Midbrain (tissue), 1 donor: ENCODE results near the gene MRPL28.
A peak's percentile ranks its signal among the peaks of the same experiment; 100 is the strongest.
"Not testable (repeated sequence)": the region's sequence is repeated elsewhere in the genome, so short reads cannot be mapped to it uniquely, and the experiment has no call there.

Source experiments
- DNase-seq: peaks from one replicate; lab custom pipeline; 2025; lab: John Stamatoyannopoulos, UW

MRPL28 gene

GRCh38 chr16:370443-370842 is at the start of gene MRPL28:
Gene MRPL28, minus strand, starts transcription at chr16:370538. Its CDS starts 320 bp downstream, at chr16:370218.
- DNase-seq, result peak; percentile 95

- DNase-seq, result not testable (repeated sequence)
Measured at GRCh38 chr16:415170-415498, 44.8 kb upstream of the MRPL28 start.

GRCh38 chr16:414395-415169 is 44.2 kb upstream of the MRPL28 start:
- DNase-seq, result no peak

GRCh38 chr16:411576-412265 is 41.4 kb upstream of the MRPL28 start:
- DNase-seq, result no peak

- DNase-seq, result no peak
Measured at GRCh38 chr16:410516-411178, 40.3 kb upstream of the MRPL28 start.

- no peak for DNase-seq
Measured at GRCh38 chr16:407253-407652, 36.9 kb upstream of the MRPL28 start.

- DNase-seq, result no peak
Measured at GRCh38 chr16:405548-406506, 35.5 kb upstream of the MRPL28 start.

GRCh38 chr16:404971-405486 is 34.7 kb upstream of the MRPL28 start:
- no peak for DNase-seq

- peak; percentile 93 for DNase-seq
Measured at GRCh38 chr16:401468-402348, 31.4 kb upstream of the MRPL28 start, which contains the start of gene DECR2. Gene DECR2, plus strand, starts transcription at chr16:401885. Its CDS starts 79 bp downstream, at chr16:401964.

- no peak for DNase-seq
Measured at GRCh38 chr16:400061-400591, 29.8 kb upstream of the MRPL28 start.

GRCh38 chr16:399340-400019 is 29.1 kb upstream of the MRPL28 start:
- DNase-seq, result no peak

GRCh38 chr16:398561-399339 is 28.4 kb upstream of the MRPL28 start:
- no peak for DNase-seq

- peak; percentile 43 for DNase-seq
Measured at GRCh38 chr16:397736-398332, 27.5 kb upstream of the MRPL28 start.

- DNase-seq, result no peak
Measured at GRCh38 chr16:397135-397661, 26.9 kb upstream of the MRPL28 start, which contains the start of gene NME4. Gene NME4, plus strand, starts transcription at chr16:397199. Its CDS starts 24 bp downstream, at chr16:397223.

- DNase-seq, result peak; percentile 24
Measured at GRCh38 chr16:396605-397004, 26.3 kb upstream of the MRPL28 start.

GRCh38 chr16:396199-396598 is 25.9 kb upstream of the MRPL28 start:
- DNase-seq, result no peak

GRCh38 chr16:392450-393030 is 22.2 kb upstream of the MRPL28 start:
- no peak for DNase-seq
